ENCODE results near the gene CAPN13.

Gene CAPN13

GRCh38 chr2:30736461-30737325 is 70.6 kb downstream of the CAPN13 start:
- Histone ChIP-seq H3K9me3 (replicated peaks in 1 of 2; ENCODE audit: control insufficient read depth in 2 of 2, insufficient read depth in 1 of 2, low read depth in 1 of 2, low read length in 2 of 2) (peaks cover 0 to 2% of the 10 kb centered on the region in 2 donors), H4K91ac (ENCODE audit: low read depth, low read length, poor library complexity) (no peak overlapping the region), H3K4me2 (ENCODE audit: insufficient read depth, low read length, poor library complexity, severe bottlenecking) (no peak overlapping the region), H4K8ac (ENCODE audit: low read depth, low read length) (no peak overlapping the region), H3K27me3 (ENCODE audit: control insufficient read depth in 3 of 3, insufficient read depth in 3 of 3, low read depth in 1 of 3, low read length in 3 of 3) (no peaks in the 10 kb centered on the region), H3K14ac (ENCODE audit: low read length) (peak overlapping the region; percentile 1), H3K79me1 (ENCODE audit: low read depth, low read length) (no peaks in the 10 kb centered on the region), H2BK15ac (ENCODE audit: low read length) (no peak overlapping the region), H2AFZ (ENCODE audit: low read length) (no peak overlapping the region), H3K36me3 (replicated peaks in 1 of 2; ENCODE audit: control insufficient read depth in 2 of 2, insufficient read depth in 2 of 2, low read length in 2 of 2) (no peaks in the 10 kb centered on the region), H3K23ac (ENCODE audit: low read depth, low read length, poor library complexity) (no peak overlapping the region), H3K27ac (replicated peaks; ENCODE audit: low read length) (no peak overlapping the region), H2BK120ac (ENCODE audit: low read depth, low read length) (no peak overlapping the region), H3K4ac (ENCODE audit: low read length) (peak overlapping the region; percentile 13), H3K18ac (ENCODE audit: low read length) (peak overlapping the region; percentile 18), H2BK12ac (ENCODE audit: low read length) (no peak overlapping the region), H2BK5ac (ENCODE audit: low read length) (no peak overlapping the region), H3K4me1 (ENCODE audit: control insufficient read depth in 2 of 2, insufficient read depth in 1 of 2, low read depth in 1 of 2, low read length in 2 of 2) (peaks cover 0 to 2% of the 10 kb centered on the region in 2 donors), H2AK5ac (ENCODE audit: low read depth, low read length) (no peak overlapping the region), H3K4me3 (ENCODE audit: low read length in 2 of 2) (no peak overlapping the region), H3K9ac (ENCODE audit: low read depth, low read length, poor library complexity) (peak overlapping the region; percentile 10)
- no CpG with 5 or more reads among the region's 18 CpGs for WGBS, 2 donors (ENCODE audit: extremely low coverage in 2 of 2, insufficient read length in 2 of 2, insufficient replicate concordance in 1 of 2)
- no peak for DNase-seq (ENCODE audit: low spot score)

GRCh38 chr2:30733876-30734520 is 73.2 kb downstream of the CAPN13 start:
- no peak overlapping the region for H2BK12ac ChIP-seq (ENCODE audit: low read length)
- no peak overlapping the region for H3K4me2 ChIP-seq (ENCODE audit: insufficient read depth, low read length, poor library complexity, severe bottlenecking)
- no peaks in the 10 kb centered on the region for H3K36me3 ChIP-seq (replicated peaks in 1 of 2; ENCODE audit: control insufficient read depth in 2 of 2, insufficient read depth in 2 of 2, low read length in 2 of 2)
- H3K27me3 ChIP-seq (ENCODE audit: control insufficient read depth in 3 of 3, insufficient read depth in 3 of 3, low read depth in 1 of 3, low read length in 3 of 3): no peaks in the 10 kb centered on the region
- no peak overlapping the region for H2AK5ac ChIP-seq (ENCODE audit: low read depth, low read length)
- H2AFZ ChIP-seq (ENCODE audit: low read length): no peak overlapping the region
- H3K4ac ChIP-seq (ENCODE audit: low read length): no peak overlapping the region
- H2BK5ac ChIP-seq (ENCODE audit: low read length): no peak overlapping the region
- H3K4me3 ChIP-seq (ENCODE audit: low read length in 2 of 2): no peak overlapping the region
- no peak overlapping the region for H4K8ac ChIP-seq (ENCODE audit: low read depth, low read length)
- H3K27ac ChIP-seq (replicated peaks; ENCODE audit: low read length): no peak overlapping the region
- DNase-seq (ENCODE audit: low spot score): no peak
- no peak overlapping the region for H3K9ac ChIP-seq (ENCODE audit: low read depth, low read length, poor library complexity)
- no peak overlapping the region for H3K23ac ChIP-seq (ENCODE audit: low read depth, low read length, poor library complexity)
- H3K9me3 ChIP-seq (replicated peaks in 1 of 2; ENCODE audit: control insufficient read depth in 2 of 2, insufficient read depth in 1 of 2, low read depth in 1 of 2, low read length in 2 of 2): peaks cover 0 to 2% of the 10 kb centered on the region in 2 donors
- H3K4me1 ChIP-seq (ENCODE audit: control insufficient read depth in 2 of 2, insufficient read depth in 1 of 2, low read depth in 1 of 2, low read length in 2 of 2): peaks cover 0 to 2% of the 10 kb centered on the region in 2 donors
- no peak overlapping the region for H2BK120ac ChIP-seq (ENCODE audit: low read depth, low read length)
- no peak overlapping the region for H3K18ac ChIP-seq (ENCODE audit: low read length)
- H3K14ac ChIP-seq (ENCODE audit: low read length): peak overlapping the region; percentile 66
- no peaks in the 10 kb centered on the region for H3K79me1 ChIP-seq (ENCODE audit: low read depth, low read length)
- no peak overlapping the region for H4K91ac ChIP-seq (ENCODE audit: low read depth, low read length, poor library complexity)
- no CpG with 5 or more reads among the region's 15 CpGs for WGBS, 2 donors (ENCODE audit: extremely low coverage in 2 of 2, insufficient read length in 2 of 2, insufficient replicate concordance in 1 of 2)
- no peak overlapping the region for H2BK15ac ChIP-seq (ENCODE audit: low read length)

- no CpG with 5 or more reads among the region's 4 CpGs for WGBS, 2 donors (ENCODE audit: extremely low coverage in 2 of 2, insufficient read length in 2 of 2, insufficient replicate concordance in 1 of 2)
- H3K23ac ChIP-seq (ENCODE audit: low read depth, low read length, poor library complexity): no peak overlapping the region
- H3K9ac ChIP-seq (ENCODE audit: low read depth, low read length, poor library complexity): no peak overlapping the region
- peaks cover 0 to 2% of the 10 kb centered on the region in 2 donors for H3K4me1 ChIP-seq (ENCODE audit: control insufficient read depth in 2 of 2, insufficient read depth in 1 of 2, low read depth in 1 of 2, low read length in 2 of 2)
- no peak overlapping the region for H2BK15ac ChIP-seq (ENCODE audit: low read length)
- no peak overlapping the region for H3K4ac ChIP-seq (ENCODE audit: low read length)
- H3K27me3 ChIP-seq (ENCODE audit: control insufficient read depth in 3 of 3, insufficient read depth in 3 of 3, low read depth in 1 of 3, low read length in 3 of 3): no peaks in the 10 kb centered on the region
- H3K79me1 ChIP-seq (ENCODE audit: low read depth, low read length): no peaks in the 10 kb centered on the region
- no peak overlapping the region for H3K4me3 ChIP-seq (ENCODE audit: low read length in 2 of 2)
- H2BK5ac ChIP-seq (ENCODE audit: low read length): no peak overlapping the region
- H2AFZ ChIP-seq (ENCODE audit: low read length): no peak overlapping the region
- DNase-seq (ENCODE audit: low spot score): no peak
- no peak overlapping the region for H4K8ac ChIP-seq (ENCODE audit: low read depth, low read length)
- H2AK5ac ChIP-seq (ENCODE audit: low read depth, low read length): no peak overlapping the region
- H3K4me2 ChIP-seq (ENCODE audit: insufficient read depth, low read length, poor library complexity, severe bottlenecking): no peak overlapping the region
- peaks cover 0 to 2% of the 10 kb centered on the region in 2 donors for H3K9me3 ChIP-seq (replicated peaks in 1 of 2; ENCODE audit: control insufficient read depth in 2 of 2, insufficient read depth in 1 of 2, low read depth in 1 of 2, low read length in 2 of 2)
- H3K36me3 ChIP-seq (replicated peaks in 1 of 2; ENCODE audit: control insufficient read depth in 2 of 2, insufficient read depth in 2 of 2, low read length in 2 of 2): no peaks in the 10 kb centered on the region
- no peak overlapping the region for H3K27ac ChIP-seq (replicated peaks; ENCODE audit: low read length)
- peak overlapping the region; percentile 15 for H3K18ac ChIP-seq (ENCODE audit: low read length)
- H3K14ac ChIP-seq (ENCODE audit: low read length): no peak overlapping the region
- no peak overlapping the region for H2BK120ac ChIP-seq (ENCODE audit: low read depth, low read length)
- no peak overlapping the region for H4K91ac ChIP-seq (ENCODE audit: low read depth, low read length, poor library complexity)
- no peak overlapping the region for H2BK12ac ChIP-seq (ENCODE audit: low read length)
Measured at GRCh38 chr2:30732876-30733275, 74.4 kb downstream of the CAPN13 start.

GRCh38 chr2:30732376-30732775 is 74.9 kb downstream of the CAPN13 start:
- no CpG with 5 or more reads among the region's 10 CpGs for WGBS, 2 donors (ENCODE audit: extremely low coverage in 2 of 2, insufficient read length in 2 of 2, insufficient replicate concordance in 1 of 2)

More at GRCh38 chr2:30732376-30732775, 74.9 kb downstream of the CAPN13 start:
- Histone ChIP-seq H3K23ac (ENCODE audit: low read depth, low read length, poor library complexity) (peak overlapping the region; percentile 30), H2BK5ac (ENCODE audit: low read length) (no peak overlapping the region), H2BK120ac (ENCODE audit: low read depth, low read length) (no peak overlapping the region), H3K27ac (replicated peaks; ENCODE audit: low read length) (no peak overlapping the region), H3K14ac (ENCODE audit: low read length) (no peak overlapping the region), H3K27me3 (ENCODE audit: control insufficient read depth in 3 of 3, insufficient read depth in 3 of 3, low read depth in 1 of 3, low read length in 3 of 3) (no peaks in the 10 kb centered on the region), H4K8ac (ENCODE audit: low read depth, low read length) (no peak overlapping the region), H3K9ac (ENCODE audit: low read depth, low read length, poor library complexity) (peak overlapping the region; percentile 24), H3K9me3 (replicated peaks in 1 of 2; ENCODE audit: control insufficient read depth in 2 of 2, insufficient read depth in 1 of 2, low read depth in 1 of 2, low read length in 2 of 2) (peaks cover 0 to 2% of the 10 kb centered on the region in 2 donors), H3K4ac (ENCODE audit: low read length) (no peak overlapping the region), H2BK15ac (ENCODE audit: low read length) (no peak overlapping the region), H3K18ac (ENCODE audit: low read length) (no peak overlapping the region), H3K4me2 (ENCODE audit: insufficient read depth, low read length, poor library complexity, severe bottlenecking) (no peak overlapping the region), H2AK5ac (ENCODE audit: low read depth, low read length) (no peak overlapping the region), H3K4me3 (ENCODE audit: low read length in 2 of 2) (no peak overlapping the region), H3K36me3 (replicated peaks in 1 of 2; ENCODE audit: control insufficient read depth in 2 of 2, insufficient read depth in 2 of 2, low read length in 2 of 2) (no peaks in the 10 kb centered on the region), H2BK12ac (ENCODE audit: low read length) (no peak overlapping the region), H3K4me1 (ENCODE audit: control insufficient read depth in 2 of 2, insufficient read depth in 1 of 2, low read depth in 1 of 2, low read length in 2 of 2) (peaks cover 0 to 2% of the 10 kb centered on the region in 2 donors), H4K91ac (ENCODE audit: low read depth, low read length, poor library complexity) (no peak overlapping the region), H3K79me1 (ENCODE audit: low read depth, low read length) (no peaks in the 10 kb centered on the region), H2AFZ (ENCODE audit: low read length) (no peak overlapping the region)
- DNase-seq (ENCODE audit: low spot score): no peak
